NCI-H2171 (cell line): ENCODE data around the gene SPSB1.
"Not testable (repeated sequence)": the region's sequence is repeated elsewhere in the genome, so short reads cannot be mapped to it uniquely, and the experiment has no call there.

Experiments used
- DNase-seq: peaks from one replicate; lab custom pipeline; 2025; lab: John Stamatoyannopoulos, UW

Gene SPSB1

GRCh38 chr1:9366943-9367780 lies 74.5 kb downstream of the SPSB1 start:
- no peak for DNase-seq

DNA sequence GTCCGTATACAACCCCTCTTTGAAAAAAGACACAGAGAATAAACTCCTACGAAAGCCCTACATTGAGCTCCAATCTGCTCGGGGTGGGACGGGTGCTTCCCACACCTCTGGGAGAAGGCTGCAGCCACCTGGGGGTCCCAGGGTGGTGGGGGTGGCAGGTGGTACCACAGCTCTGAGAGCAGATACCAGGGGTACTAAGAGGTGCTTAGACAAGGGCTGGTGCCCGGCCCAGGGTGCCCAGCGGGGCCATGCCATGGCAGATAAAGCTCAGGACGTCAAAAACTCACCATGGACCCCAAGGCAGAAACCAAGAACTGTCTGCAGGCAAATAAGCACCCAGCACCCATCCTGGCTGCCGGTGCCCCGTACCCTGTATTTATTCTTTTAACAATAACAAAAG lies 75.1 kb downstream of the SPSB1 start:
- DNase-seq, result no peak

- no peak for DNase-seq
Observed at GRCh38 chr1:9368356-9368755, 75.7 kb downstream of the SPSB1 start.

GRCh38 chr1:9369964-9370788 lies 77.5 kb downstream of the SPSB1 start:
- DNase-seq, result no peak

GRCh38 chr1:9371391-9371935 lies 78.8 kb downstream of the SPSB1 start:
- DNase-seq, result peak; percentile 71

DNA sequence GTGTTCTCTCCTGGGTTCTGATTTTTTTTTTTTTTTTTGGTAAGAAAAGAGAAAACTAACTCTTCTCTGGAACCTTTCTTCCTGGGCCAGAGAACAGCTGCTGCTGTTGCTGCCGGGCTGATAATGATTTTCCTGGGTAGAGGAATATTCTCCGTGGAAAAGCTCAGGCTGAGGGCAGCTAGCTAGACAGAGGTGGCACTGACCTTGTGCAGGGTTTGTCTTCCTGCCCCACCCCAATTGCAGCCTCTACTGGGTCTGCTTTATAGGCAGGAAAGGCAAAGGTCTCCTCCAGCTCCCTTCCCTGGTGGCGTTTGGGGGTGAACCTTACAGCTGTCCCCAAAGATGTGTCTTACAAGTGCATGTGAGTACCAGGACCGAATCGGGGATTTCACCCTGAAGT lies 79.3 kb downstream of the SPSB1 start:
- DNase-seq, result no peak

DNA sequence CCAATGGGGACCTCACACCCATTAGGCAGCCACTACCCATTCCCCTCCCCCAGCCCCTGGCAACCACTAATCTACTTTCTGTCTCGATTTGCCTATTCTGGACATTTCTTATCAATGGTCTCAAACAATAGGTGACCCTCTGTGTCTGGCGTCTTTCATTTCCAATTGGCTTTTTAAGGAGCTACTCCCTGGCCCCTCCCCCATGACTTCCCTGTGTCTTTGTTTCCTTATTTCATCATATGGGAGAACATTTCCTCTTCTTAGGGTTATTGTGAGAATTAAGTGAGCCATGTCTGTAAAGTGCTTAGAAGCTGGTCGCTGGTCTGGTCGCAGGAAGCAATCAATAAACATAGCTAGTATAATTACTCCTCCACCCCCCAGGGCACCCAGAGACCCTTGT lies 80.9 kb downstream of the SPSB1 start:
- DNase-seq, result no peak

GRCh38 chr1:9374748-9375341 lies 82.2 kb downstream of the SPSB1 start:
- DNase-seq, result no peak

DNA sequence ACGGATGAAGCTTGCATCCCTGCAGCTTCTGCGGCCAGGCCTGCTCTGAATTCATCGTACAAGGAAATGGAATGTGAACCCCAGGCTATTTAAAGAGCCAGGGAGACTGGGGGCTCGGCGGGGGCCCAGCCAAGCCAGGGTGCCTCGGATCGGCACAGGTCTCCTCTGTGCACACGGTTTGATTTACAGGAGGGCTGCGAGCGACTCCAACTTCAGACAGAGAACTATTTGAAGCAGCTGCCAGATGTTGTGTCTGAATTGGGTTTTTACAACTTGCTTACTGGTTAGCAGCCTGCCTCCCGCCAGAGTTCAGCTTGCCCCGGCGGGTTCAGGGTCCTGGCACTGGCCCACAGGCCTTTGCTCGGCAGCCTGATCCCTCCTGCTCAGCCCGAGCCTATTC lies 83.2 kb downstream of the SPSB1 start:
- no peak for DNase-seq

DNA sequence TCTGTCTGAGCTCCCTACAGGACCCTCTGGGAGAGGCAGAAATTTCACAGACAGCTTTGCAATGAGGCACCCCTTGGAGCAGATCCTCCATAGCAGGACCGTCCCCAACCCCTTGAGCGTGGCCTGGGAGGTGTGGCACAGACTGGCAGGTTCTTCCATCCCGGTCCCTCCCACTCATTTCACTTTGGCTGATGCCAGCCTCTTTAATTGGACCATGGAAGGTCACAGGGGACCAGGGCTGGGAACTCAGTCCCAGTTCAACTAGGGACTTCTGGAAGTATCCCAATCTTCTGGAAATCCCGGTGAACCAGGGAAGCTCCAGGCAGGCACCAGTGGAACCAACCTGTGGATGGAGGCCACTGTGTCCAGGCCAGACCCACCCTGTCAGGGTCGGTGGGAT lies 83.7 kb downstream of the SPSB1 start:
- DNase-seq, result no peak

DNA sequence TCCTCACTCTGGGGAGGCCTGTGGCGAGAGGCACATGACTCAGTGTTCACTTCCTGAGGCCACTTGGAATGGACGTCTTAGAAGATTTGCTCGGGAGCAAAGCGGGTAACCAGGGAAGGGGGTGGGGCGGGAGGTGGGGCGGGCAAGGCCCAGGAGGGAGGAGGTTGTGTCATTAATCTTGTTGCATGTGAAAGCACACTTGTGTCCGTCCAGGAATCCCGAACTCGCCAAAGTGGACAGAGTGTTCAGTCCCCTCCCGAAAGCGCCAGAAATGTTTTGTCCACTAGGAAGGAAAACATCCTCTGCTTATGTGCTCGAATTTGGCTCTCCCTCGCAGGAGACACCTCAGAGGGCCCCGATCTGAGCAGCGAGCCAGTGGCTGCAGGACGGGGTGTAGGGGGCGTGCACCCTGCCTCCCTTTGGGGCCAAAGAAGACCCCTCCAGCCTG lies 84.2 kb downstream of the SPSB1 start:
- DNase-seq, result no peak

DNA sequence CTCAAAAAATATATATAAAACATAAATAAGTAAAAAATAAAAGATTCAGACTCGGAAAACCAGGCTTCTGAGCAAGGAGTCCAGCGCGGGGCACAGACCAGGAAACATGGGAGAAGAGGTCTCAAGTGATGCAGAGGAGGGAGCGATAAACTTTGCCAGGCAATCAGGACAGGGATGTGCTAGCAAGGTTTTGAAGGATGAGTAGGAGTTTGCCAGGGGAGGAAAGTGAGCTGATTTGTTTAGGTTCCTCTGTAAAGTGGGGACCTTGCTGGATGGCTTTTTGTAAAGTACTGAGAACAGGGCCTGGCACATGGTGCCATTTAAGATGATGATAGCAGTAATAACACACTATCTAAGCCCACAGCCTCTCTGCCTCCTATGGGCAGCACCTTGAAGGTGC lies 86.1 kb downstream of the SPSB1 start:
- DNase-seq, result no peak

DNA sequence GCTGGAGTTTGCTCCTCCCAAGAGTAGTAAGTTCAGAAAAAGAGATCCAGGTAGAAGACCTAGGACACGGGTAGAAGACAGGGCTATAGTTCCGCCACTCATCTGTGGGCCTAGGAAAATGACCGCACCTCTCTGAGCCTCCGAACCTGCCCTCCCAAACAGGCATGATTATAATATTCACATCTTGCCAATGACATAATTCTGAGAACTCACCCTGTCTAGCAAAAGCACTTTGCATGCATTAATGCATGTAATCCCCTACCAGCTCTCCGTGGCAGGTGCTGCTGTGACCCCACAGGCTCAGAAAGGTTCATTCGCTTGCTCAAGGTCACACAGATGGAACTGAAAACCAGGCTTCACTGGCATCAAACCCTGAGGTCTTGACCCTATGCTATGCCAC lies 88.0 kb downstream of the SPSB1 start:
- DNase-seq, result no peak

DNA sequence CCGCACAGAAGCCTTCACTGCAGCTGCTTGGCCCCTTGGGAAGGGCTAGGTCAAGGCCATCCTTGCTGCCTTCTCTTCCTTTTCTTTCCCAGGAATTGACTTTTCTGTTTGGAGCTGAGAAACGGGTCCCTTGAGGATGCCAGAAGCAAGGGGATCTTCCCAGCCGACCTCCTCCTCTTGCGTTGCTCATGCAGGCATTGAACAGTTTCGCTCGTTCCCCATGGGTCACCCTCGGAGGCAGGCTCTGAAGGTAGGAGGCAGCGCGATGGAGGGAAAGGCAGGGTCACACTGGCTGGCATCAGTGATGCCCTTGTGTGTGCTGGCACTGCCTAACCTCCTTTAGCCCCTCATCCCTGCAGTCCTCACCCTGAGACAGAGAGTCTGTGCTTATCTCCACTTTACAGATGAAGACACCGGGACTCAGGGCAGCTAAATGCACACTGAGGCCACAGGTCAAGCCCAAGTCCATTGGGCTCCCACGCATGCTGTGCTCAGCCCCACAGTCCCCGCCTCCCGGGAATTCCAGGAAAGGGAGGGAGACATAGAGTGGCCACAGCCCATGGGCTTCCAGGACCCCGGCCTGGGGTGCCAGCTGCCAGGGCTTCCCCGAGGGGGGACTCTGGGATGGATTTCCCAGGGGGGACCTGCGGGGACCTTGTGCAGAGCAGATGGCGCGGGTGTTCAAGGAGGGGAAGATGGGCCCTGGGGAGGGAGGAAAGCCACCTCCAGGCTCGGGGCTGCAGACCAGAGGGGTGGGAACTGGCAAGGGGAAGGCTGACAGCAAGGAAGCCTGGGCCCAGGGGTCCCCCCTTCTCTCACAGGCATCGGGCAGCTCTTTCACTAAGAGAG lies 90.2 kb downstream of the SPSB1 start:
- peak; percentile 78 for DNase-seq

GRCh38 chr1:9384128-9384527 lies 91.4 kb downstream of the SPSB1 start:
- no peak for DNase-seq

GRCh38 chr1:9384751-9385245 lies 92.1 kb downstream of the SPSB1 start:
- no peak for DNase-seq

- DNase-seq, result not testable (repeated sequence)
Observed at GRCh38 chr1:9385392-9385791, 92.7 kb downstream of the SPSB1 start.

DNA sequence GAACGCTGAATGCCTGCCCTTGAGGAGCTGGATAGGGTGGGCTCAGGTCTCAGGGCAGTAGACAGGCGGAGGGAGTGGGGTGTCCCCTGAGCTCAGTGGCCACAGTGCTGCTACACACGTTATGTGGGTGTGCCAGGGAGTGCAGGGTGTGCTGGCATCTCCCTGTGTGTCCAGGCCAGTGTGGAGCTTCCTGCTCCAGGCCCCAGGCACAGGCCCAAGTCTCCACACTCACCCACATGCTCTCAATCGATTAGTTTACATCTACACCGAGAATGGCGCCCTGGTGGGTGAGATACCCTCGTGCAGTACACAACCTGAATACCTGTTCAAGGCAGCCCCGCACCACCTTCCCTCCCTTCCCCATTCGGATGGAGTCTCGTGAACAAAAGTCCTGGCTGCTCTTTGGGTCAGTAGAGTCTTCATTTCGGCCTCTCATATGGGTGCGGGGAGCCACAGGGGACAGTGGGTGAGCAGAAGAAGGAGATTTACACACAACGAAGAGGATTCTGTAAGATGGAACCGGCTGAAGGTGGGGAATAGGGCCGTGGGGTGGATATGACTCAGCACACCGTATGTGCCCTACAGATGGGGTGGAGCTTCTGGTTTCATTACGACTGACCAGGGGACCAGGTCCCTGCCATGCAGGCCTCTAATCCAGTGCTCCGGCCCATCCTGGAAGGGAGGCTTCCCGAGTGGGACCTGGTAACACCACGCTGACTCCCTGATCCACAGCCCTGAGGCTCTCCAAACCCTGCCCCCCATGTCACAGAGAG lies 93.3 kb downstream of the SPSB1 start:
- DNase-seq, result no peak

DNA sequence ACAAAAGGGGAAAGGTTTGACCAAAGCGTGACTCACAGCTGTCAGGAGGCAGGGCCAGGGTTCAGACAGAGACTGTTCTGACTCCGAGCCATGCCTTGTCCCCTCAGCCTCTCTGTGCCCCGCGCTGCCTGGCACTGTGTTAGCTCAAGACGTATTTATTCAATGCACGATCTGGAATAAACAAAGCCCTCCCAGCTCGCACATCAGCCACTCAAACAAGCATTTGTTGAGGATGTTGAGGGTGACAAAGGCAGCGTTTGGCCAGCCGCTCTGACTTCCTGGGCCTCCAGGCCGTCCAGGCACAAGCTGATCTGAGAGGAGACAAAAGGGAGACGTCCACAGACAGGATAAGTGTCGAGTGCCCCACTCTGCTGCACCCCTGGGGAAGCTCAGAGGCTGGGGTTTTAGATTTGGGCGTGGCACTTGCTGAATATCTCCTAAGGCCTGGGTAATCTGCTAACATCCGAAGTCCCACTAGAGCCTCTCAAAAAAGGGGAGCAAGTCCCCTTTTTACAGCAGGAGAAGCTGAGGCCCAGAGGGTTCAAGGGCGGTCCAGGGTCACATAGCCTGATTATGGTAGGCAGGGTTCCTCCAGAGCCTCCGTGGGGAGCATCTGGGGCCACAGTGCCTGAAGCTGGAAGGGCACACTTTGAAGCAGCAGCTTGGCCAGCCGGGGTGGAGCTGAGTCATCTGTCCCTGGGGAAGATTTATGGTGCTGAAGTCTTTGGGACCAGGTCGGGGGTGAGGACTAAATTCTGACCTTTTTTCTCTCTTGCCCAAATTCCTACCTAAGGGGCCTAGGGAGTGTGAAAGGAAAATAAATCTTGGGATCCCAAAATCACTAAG lies 95.9 kb downstream of the SPSB1 start:
- DNase-seq, result peak; percentile 26

DNA sequence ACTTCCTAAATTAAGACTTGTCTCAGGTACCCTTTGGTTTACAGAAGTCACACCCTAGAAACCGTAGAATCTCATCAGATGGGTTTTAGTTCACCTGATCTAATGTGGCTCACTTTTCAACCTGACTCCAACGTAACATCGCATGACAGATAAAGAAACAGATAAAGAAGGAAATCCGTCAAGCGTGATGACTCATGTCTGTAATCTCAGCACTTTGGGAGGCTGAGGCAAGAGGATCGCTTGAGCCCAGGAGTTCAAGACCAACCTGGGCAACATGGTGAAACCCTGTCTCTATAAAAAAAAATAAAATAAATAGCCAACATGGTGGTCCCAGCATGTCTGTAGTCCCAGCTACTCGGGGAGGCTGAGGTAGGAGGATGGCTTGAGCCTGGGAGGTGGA lies 97.3 kb downstream of the SPSB1 start:
- no peak for DNase-seq
